Thymus (tissue), 11 donors: ENCODE results near the gene PACSIN2. TPM values are rescaled to one million over a fixed set of nuclear protein-coding genes. Genes with fewer than 3 reads are reported as not detected.
A peak's percentile ranks its signal among the peaks of the same experiment; 100 is the strongest.
"Not testable (repeated sequence)": the region's sequence is repeated elsewhere in the genome, so short reads cannot be mapped to it uniquely, and the experiment has no call there.

Experiments used
- DNase-seq, 9 donors: peaks; one replicate each; pipeline ENCODE4 v3.0.0-alpha.2; 2013; ENCODE audit warnings: low spot score in 9 of 9, low read depth in 6 of 9, missing footprints in 1 of 9
- H3K27ac ChIP-seq, 2 donors: one replicate each; pipeline ENCODE4 v1.5.1; 2013; ENCODE audit warnings: control low read depth in 1 of 2, low read depth in 1 of 2, low read length in 1 of 2, mild to moderate bottlenecking in 1 of 2, moderate library complexity in 1 of 2
- H3K27me3 ChIP-seq, 2 donors: one replicate each; pipeline ENCODE4 v1.5.1; 2013; ENCODE audit warnings: low read length in 1 of 2; ENCODE audit not compliant: control insufficient read depth in 2 of 2, insufficient read depth in 1 of 2
- H3K36me3 ChIP-seq, 2 donors: one replicate each; pipeline ENCODE4 v1.5.1; 2013; ENCODE audit warnings: low read length in 1 of 2, mild to moderate bottlenecking in 1 of 2, moderate library complexity in 1 of 2; ENCODE audit not compliant: control insufficient read depth in 2 of 2, insufficient read depth in 2 of 2
- H3K4me1 ChIP-seq, 2 donors: one replicate each; pipeline ENCODE4 v1.5.1; 2013; ENCODE audit warnings: low read length in 2 of 2; ENCODE audit not compliant: control insufficient read depth in 2 of 2, insufficient read depth in 2 of 2
- H3K4me3 ChIP-seq, 2 donors: one replicate each; pipeline ENCODE4 v1.5.1; 2013; ENCODE audit warnings: low read length in 2 of 2, control low read depth in 1 of 2, mild to moderate bottlenecking in 1 of 2
- H3K9me3 ChIP-seq, 2 donors: one replicate each; pipeline ENCODE4 v1.5.1; 2013; ENCODE audit warnings: low read length in 1 of 2, mild to moderate bottlenecking in 1 of 2; ENCODE audit not compliant: control insufficient read depth in 2 of 2, insufficient read depth in 1 of 2
- WGBS: extraction: QIAGEN DNeasy Blood & Tissue Kit; methylation state at CpG from one replicate; pipeline ENCODE4 v1.1.7; 2013; 5-methylcytosine and 5-hydroxymethylcytosine counted together
- polyA plus RNA-seq: library from polyadenylated mRNA; stranded (reverse); fragments of 200-250 nt; gene quantifications from one replicate; pipeline ENCODE4 v1.2.3, GENCODE V29; 2013
- total RNA-seq: library from RNA; stranded (reverse); fragments of 120-200 nt; gene quantifications from one replicate; pipeline ENCODE4 v1.2.4, GENCODE V29; 2013
- donor health status: healthy.

Gene PACSIN2
- total and polyA plus RNA-seq, 2 donors = 27.0 to 36.0 TPM

DNA sequence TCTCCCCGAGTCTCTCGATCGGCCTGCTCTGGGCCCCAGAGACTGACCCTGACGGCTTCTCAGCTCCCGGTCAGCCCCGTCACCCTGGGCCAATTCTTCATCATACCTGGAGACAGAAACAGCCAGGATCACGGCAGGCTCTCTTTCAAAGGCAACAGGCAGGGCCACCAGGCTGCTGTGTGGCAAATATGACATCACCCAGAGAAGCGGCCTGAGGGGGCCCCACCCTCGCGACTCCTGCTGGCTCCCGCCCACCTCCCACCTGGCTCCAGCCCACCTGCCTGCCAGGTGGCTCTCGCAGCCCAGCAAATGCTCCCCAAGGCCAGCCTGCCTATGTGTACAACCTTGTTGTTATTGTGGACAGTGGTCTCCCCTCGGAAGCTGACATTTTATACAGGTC is 24.9 kb upstream of the PACSIN2 start:
- Histone ChIP-seq H3K27ac (no peak overlapping the region), H3K4me3 (no peak overlapping the region), H3K9me3 (peaks cover 0 to 1% of the 10 kb centered on the region in 2 donors), H3K36me3 (no peaks in the 10 kb centered on the region), H3K4me1 (no peaks in the 10 kb centered on the region), H3K27me3 (no peaks in the 10 kb centered on the region)
- no peak for DNase-seq
- WGBS = 92% methylated on average over 13 of the region's 13 CpGs

DNA sequence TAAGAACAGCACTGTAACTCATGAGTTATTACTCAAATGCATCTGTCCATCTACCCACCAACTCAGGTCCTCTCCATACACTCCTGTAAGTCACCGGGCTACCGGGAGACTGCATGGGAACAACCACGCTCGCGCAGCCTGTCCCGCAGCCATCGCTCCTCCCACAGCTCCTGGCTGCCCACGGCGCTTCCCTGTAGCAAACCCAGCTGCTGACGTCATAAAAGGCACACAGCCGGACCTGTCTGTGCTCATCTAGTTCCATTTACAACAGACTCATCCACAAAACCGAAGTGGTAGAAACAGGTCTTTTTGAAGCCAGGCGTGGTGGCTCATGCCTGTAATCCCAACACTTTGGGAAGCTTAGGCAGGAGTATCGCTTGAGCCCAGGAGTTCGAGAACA is 23.4 kb upstream of the PACSIN2 start:
- H3K36me3 ChIP-seq = no peaks in the 10 kb centered on the region
- peaks cover 0 to 1% of the 10 kb centered on the region in 2 donors for H3K9me3 ChIP-seq
- no peaks in the 10 kb centered on the region for H3K27me3 ChIP-seq
- H3K27ac ChIP-seq = no peak overlapping the region
- H3K4me1 ChIP-seq = no peaks in the 10 kb centered on the region
- WGBS = 95% methylated on average over 15 of the region's 15 CpGs
- no peak overlapping the region for H3K4me3 ChIP-seq
- no peak for DNase-seq

DNA sequence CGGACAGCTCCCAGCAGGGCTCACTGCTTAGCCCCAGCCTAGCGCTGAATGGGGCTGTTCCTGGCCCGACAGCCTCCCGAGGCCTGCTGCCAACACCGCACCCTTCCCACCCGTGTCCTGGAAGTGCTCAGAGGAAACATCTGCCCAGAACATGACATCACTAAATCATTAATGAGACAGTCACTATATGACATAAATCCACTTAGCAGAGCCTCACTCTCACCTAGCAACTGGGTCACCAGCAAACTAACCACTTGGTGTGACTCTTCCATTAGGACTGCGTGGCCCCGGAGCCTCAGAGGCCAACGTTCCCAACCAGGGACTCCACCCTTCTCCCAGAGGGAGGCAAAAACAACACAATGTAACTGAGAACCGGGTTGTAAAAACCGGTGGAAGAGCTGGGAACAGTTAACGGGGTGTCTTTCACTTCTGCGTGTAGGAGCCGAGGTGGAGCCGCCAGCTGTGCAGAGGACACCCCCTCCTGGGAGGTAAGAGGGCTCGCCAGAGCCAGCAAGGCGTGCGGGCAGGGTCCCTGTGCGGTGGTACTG is 21.4 kb upstream of the PACSIN2 start:
- 71% methylated on average over 19 of the region's 19 CpGs for WGBS
- Histone ChIP-seq H3K4me1 (no peaks in the 10 kb centered on the region), H3K36me3 (no peaks in the 10 kb centered on the region), H3K4me3 (no peak overlapping the region), H3K27me3 (no peaks in the 10 kb centered on the region), H3K27ac (no peak overlapping the region), H3K9me3 (peaks cover 0 to 1% of the 10 kb centered on the region in 2 donors)
- DNase-seq = no peak

DNA sequence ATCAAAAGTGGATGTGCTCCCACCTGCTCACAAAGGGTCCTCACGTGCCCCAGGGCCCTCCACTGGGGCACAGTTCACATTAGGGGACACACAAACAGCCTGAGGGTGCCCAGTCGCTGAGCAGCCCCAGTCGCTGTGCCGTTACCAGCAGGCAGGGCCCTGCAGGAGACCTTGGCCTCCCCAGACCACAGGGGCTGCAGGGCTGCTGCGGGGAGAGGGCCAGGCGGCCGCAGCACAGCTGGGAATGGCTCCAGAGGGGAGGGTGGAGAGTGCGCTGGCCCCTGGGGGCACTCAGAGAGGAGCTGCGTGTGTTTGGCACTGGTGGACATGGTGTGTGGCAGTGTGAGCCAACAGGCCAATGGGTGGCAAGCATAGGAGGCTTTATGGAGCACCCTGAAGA is 20.3 kb upstream of the PACSIN2 start:
- WGBS = 93% methylated on average over 9 of the region's 9 CpGs
- Histone ChIP-seq H3K4me3 (no peak overlapping the region), H3K36me3 (no peaks in the 10 kb centered on the region), H3K4me1 (no peaks in the 10 kb centered on the region), H3K27ac (no peak overlapping the region), H3K9me3 (peaks cover 0 to 1% of the 10 kb centered on the region in 2 donors), H3K27me3 (no peaks in the 10 kb centered on the region)
- DNase-seq = no peak

DNA sequence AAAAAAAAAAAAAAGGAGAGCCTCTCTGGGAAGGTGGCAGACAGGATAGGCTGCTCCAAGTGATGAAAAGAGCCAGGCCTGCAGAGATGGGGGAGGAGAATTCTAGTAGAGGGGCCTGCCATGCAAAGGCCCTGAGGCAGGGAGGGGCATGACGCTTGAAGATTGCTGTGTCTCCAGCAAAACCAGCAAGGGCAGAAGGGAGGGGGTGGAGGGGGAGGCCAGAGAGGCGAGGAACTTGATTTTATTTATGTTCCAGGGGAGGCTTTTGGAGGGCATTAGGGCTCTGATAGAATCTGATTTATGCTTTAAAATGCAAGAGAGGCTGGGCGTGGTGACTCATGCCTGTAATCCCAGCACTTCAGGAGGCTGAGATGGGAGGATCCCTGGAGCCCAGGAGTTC is 16.7 kb upstream of the PACSIN2 start:
- DNase-seq = no peak
- Histone ChIP-seq H3K27ac (no peak overlapping the region), H3K4me3 (no peak overlapping the region), H3K9me3 (peaks cover 0 to 1% of the 10 kb centered on the region in 2 donors), H3K27me3 (no peaks in the 10 kb centered on the region), H3K4me1 (no peaks in the 10 kb centered on the region), H3K36me3 (no peaks in the 10 kb centered on the region)
- WGBS = 93% methylated on average over 3 of the region's 3 CpGs

DNA sequence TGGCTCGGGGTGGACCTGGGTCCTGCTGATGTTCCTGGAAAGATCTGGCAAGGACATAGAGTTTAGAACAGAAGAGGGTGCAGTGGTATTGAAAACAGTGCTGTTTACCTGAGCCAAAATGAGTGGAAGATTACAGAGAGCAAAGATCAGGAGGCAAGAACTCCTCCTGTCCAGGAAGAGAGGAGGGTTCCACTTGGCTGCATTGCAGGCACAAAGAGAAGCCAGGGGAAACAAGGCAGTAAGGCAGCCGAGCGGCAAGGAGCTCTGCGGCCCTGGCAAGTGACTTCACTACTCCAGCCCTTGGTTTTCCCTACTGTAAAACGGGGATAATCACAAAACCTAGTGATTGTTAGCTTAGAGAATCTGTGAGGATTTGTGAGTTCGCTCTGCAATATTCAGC is 3.7 kb upstream of the PACSIN2 start:
- peaks cover 0 to 10% of the 10 kb centered on the region in 2 donors for H3K27me3 ChIP-seq
- DNase-seq = no peak
- H3K9me3 ChIP-seq = no peaks in the 10 kb centered on the region
- peaks cover 9 to 16% of the 10 kb centered on the region in 2 donors for H3K4me1 ChIP-seq
- 94% methylated on average over 6 of the region's 6 CpGs for WGBS
- no peak overlapping the region for H3K27ac ChIP-seq
- no peak overlapping the region for H3K4me3 ChIP-seq
- no peaks in the 10 kb centered on the region for H3K36me3 ChIP-seq

DNA sequence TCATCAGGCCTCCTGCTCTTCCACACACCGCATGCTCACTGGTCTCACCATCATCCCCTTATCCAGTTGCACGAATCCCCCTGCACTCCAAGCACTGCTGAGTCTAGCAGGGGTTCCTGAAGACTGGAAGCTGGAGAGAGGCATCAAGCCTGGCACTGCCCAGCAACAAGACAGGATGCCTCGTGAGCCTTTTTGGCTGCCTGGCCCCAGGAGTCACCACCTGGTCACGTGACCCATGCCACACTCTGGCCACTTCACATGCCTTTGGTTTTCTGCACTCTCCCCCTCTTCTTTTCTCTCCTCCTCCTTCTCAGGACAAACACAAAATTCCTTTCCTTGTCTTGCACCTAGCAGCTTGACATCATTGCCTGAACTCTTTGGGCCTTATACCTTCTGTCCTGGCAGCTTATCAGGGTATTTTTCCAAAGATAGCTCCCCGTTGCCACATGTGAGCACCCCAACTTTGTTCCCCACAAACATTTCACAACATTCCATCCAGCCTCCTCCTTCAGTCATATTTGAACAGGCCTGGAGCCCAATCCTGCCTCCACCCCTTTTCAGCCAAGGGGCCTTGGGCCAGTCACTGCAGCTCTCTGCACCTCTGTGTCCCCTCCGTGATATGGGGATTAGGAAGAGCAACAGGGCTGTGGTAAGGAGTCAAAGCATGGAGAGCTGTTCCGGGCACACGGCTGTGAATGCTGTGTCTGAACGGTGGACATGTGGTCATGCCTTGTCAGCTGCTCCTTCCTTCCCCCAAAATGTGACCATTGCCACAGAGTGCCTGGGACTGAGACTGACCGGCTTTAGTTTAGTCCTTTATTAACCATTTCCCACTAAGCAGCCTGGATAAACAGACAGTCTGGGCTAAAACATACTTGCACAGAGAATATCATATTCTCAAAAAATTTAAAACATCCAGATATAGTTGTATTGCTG is 2.8 kb upstream of the PACSIN2 start:
- H3K27ac ChIP-seq = no peak overlapping the region
- 88% methylated on average over 10 of the region's 10 CpGs for WGBS
- no peaks in the 10 kb centered on the region for H3K36me3 ChIP-seq
- H3K4me3 ChIP-seq = no peak overlapping the region
- H3K27me3 ChIP-seq = peaks cover 0 to 10% of the 10 kb centered on the region in 2 donors
- no peak for DNase-seq
- H3K9me3 ChIP-seq = no peaks in the 10 kb centered on the region
- peaks cover 9 to 20% of the 10 kb centered on the region in 2 donors for H3K4me1 ChIP-seq

DNA sequence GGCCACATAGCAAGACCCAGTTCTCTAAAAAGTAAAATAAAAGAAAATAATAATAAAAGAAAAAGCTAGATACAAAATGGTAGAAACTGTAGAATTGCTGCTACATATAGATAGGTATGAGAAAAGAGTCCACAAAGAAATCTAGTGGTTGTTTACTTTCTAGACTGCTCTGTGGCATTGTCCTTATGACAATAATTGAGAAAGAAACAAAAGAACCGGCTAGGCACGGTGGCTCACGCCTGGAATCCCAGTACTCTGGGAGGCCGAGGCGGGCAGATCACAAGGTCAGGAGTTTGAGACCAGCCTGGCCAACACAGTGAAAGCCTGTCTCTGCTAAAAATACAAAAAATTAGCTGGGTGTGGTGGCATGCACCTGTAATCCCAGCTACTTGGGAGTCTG is 1.2 kb upstream of the PACSIN2 start:
- H3K4me3 ChIP-seq, H3K27ac ChIP-seq, H3K36me3 ChIP-seq, H3K9me3 ChIP-seq, DNase-seq: not testable (repeated sequence)
- peaks cover 9 to 20% of the 10 kb centered on the region in 2 donors for H3K4me1 ChIP-seq
- WGBS = 94% methylated on average over 5 of the region's 5 CpGs
- H3K27me3 ChIP-seq = peaks cover 0 to 10% of the 10 kb centered on the region in 2 donors

DNA sequence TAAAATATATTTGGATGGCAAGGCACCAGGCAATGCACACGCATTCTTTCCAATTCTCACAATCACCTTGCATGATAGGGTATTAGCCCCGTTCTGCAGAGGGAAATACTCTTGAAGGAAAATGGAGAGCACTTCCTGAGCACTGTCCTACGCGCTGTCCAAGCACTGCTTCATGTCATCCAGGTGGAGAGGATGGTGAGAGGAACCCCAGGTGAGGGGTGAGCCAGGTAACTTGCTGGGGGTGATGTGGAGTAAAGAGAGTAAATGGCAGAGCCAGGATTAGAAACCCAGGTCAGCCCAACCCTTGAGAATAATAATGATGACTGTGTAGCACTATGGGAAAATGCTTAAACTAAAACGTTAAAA is 711 bp upstream of the PACSIN2 start:
- Histone ChIP-seq H3K9me3 (no peaks in the 10 kb centered on the region), H3K4me3 (peak overlapping the region; percentile 62 to 94), H3K27ac (no peak overlapping the region), H3K27me3 (peaks cover 0 to 10% of the 10 kb centered on the region in 2 donors), H3K36me3 (no peaks in the 10 kb centered on the region), H3K4me1 (peaks cover 9 to 20% of the 10 kb centered on the region in 2 donors)
- DNase-seq = no peak
- WGBS = 33% methylated on average over 5 of the region's 5 CpGs
